Measurements from ENCODE around the gene CFAP206.

DNA sequence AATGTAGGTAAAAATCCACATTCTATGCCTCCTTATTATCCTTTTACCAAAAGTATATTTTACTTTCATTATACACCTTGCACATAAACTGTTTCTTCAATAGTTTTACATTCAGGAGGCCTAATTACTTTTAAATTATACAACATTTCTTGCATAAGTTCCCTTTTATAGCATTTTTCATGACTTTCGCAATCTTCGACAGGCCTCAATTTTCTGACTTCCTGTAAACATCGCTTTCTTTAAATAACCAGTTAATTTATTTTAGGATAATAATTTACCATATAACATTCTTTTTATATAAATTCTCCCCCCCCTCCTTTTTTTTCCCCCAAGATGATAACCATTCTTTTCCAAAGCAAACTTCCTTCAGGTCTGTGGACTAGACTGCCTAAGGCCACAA, 74.2 kb downstream of the CFAP206 start:
- no peak for TF ChIP-seq ZNF384 (IDR thresholded peaks at IDR 0.05)
- no peak for TF ChIP-seq NFRKB (IDR thresholded peaks at IDR 0.05)
- no peak for TF ChIP-seq SUZ12 (IDR thresholded peaks at IDR 0.05)
- TF ChIP-seq FOXA1 (IDR thresholded peaks at IDR 0.05) = no peak
- no peak for TF ChIP-seq TARDBP (IDR thresholded peaks at IDR 0.05)
- no peak for TF ChIP-seq LEF1 (IDR thresholded peaks at IDR 0.05; ENCODE audit: borderline replicate concordance)
- TF ChIP-seq FOXM1 (IDR thresholded peaks at IDR 0.05; ENCODE audit: borderline replicate concordance) = no peak
- no peak for TF ChIP-seq BHLHE40 (IDR thresholded peaks at IDR 0.05; ENCODE audit: borderline replicate concordance)
- no peak for TF ChIP-seq FOXK2 (IDR thresholded peaks at IDR 0.05)
- TF ChIP-seq L3MBTL2 (conservative IDR thresholded peaks at IDR 0.05) = no peak
- TF ChIP-seq ARNT (IDR thresholded peaks at IDR 0.05) = no peak
- TF ChIP-seq HDGF (IDR thresholded peaks at IDR 0.05; ENCODE audit: borderline replicate concordance) = no peak
- no peak for TF ChIP-seq CTBP1 (IDR thresholded peaks at IDR 0.05; ENCODE audit: borderline replicate concordance)
